ENCODE data around the gene C4B.

- no peak for TF ChIP-seq CTCF (IDR thresholded peaks at IDR 0.05; ENCODE audit: poor library complexity)
- no peak for TF ChIP-seq EZH2 (IDR thresholded peaks at IDR 0.05; ENCODE audit: borderline replicate concordance)
- TF ChIP-seq EZH2phosphoT487 (IDR thresholded peaks at IDR 0.05; ENCODE audit: low read depth, severe bottlenecking, unreplicated experiment): no peak
Observed at GRCh38 chr6:32074996-32075532, 60.5 kb downstream of the C4B start.
